Tibial nerve (tissue), 4 donors: ENCODE data around the gene PYGM. TPM values are rescaled to one million over a fixed set of nuclear protein-coding genes. Genes with fewer than 3 reads are reported as not detected.

Experiments used
- DNase-seq, 2 donors: peaks; one replicate each; pipeline ENCODE4 v3.0.0-alpha.2; 2019; ENCODE audit warnings: low spot score in 2 of 2
- H3K27ac ChIP-seq, 4 donors: fragments of 200-600 bp; sonication (generic) in 3 of 4; one replicate each; pipeline ENCODE4 v1.5.1; 2017 to 2019; ENCODE audit warnings: mild to moderate bottlenecking in 1 of 4
- H3K27me3 ChIP-seq, 2 donors: fragments of 200-600 bp; sonication (generic) in 1 of 2; one replicate each; pipeline versions ENCODE4 v1.5.1 to v1.6.0; 2017 to 2019
- H3K36me3 ChIP-seq, 3 donors: fragments of 200-600 bp; sonication (generic); one replicate each; pipeline ENCODE4 v1.5.1; 2018 to 2019
- H3K4me1 ChIP-seq, 4 donors: fragments of 200-600 bp; sonication (generic) in 3 of 4; one replicate each; pipeline ENCODE4 v1.5.1; 2017 to 2019
- H3K4me3 ChIP-seq, 4 donors: fragments of 200-600 bp; sonication (generic) in 3 of 4; one replicate each; pipeline ENCODE4 v1.5.1; 2017 to 2019; ENCODE audit warnings: mild to moderate bottlenecking in 1 of 4, moderate library complexity in 1 of 4
- H3K9me3 ChIP-seq, 4 donors: fragments of 200-600 bp; sonication (generic) in 3 of 4; one replicate each; pipeline ENCODE4 v1.5.1; 2017 to 2019
- CTCF ChIP-seq, 5 experiments: fragments of 200-600 bp in 3 of 5; fragments of 450-650 bp in 2 of 5; sonication (generic) in 3 of 5; IDR thresholded peaks; one replicate each; pipeline ENCODE4 v1.5.1; 2016 to 2019; ENCODE audit warnings: antibody characterized with exemption in 5 of 5, mild to moderate bottlenecking in 3 of 5, moderate library complexity in 2 of 5
- EP300 ChIP-seq, 2 donors: sonication (generic); formaldehyde crosslinking; IDR thresholded peaks; one replicate each; pipeline ENCODE4 v1.6.1; 2017; ENCODE audit warnings: antibody characterized with exemption in 2 of 2, mild to moderate bottlenecking in 1 of 2
- POLR2A ChIP-seq, 2 donors: fragments of 450-650 bp; IDR thresholded peaks; one replicate each; pipeline ENCODE4 v1.6.1; 2017; ENCODE audit warnings: antibody characterized with exemption in 2 of 2, mild to moderate bottlenecking in 2 of 2, moderate library complexity in 2 of 2
- WGBS, 2 donors: methylation state at CpG; one replicate each; pipeline ENCODE4 v1.1.5; 2018; 5-methylcytosine and 5-hydroxymethylcytosine counted together
- total RNA-seq, 4 donors: library from RNA; depleted of rRNA; stranded (reverse); fragments of >200 nt; gene quantifications; one replicate each; pipeline ENCODE4 v1.1.0, GENCODE V29; 2016

PYGM gene
- total RNA-seq, 4 donors from 2014 or later, result 2.1 to 18.6 (median 9.9) TPM

DNA sequence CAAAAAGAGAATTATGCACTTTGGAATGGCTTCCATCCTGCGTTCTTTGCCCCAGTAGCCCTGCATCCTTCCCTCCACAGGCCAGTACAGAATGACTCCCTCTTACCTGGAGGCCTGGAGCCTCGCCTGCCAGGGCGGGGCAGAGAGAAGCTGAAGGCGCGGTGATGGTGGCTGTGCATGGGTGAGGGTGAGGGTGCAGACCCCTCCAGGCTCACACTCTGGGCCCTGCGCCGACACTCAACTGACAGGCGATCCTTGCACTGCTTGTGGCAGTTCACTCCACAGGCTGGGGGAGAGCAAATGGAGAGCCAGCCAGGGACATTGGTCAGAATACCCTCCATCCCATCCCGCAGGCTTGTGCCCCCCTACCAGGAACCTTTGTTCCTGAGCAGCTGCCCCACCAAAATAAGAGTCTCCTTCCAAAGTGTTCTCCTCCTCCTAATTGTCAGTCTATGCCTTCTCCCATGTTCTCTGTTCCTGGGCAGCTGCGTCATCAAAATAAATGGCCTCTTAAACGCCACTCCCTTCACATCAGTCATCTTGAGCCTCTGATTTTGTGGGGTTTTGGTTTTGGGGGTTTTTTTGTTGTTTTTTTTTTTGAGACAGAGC is 30.9 kb downstream of the PYGM start:
- H3K4me3 ChIP-seq, result no peak overlapping the region
- no peak overlapping the region for H3K27ac ChIP-seq
- peaks cover 0 to 5% (median 0%) of the 10 kb centered on the region in 4 donors for H3K4me1 ChIP-seq
- TF ChIP-seq POLR2A (IDR thresholded peaks at IDR 0.05), result no peak
- TF ChIP-seq EP300 (IDR thresholded peaks at IDR 0.05), result no peak
- no peak for TF ChIP-seq CTCF (IDR thresholded peaks at IDR 0.05)
- peaks cover 0 to 3% of the 10 kb centered on the region in 2 donors for H3K27me3 ChIP-seq
- H3K36me3 ChIP-seq, result peaks cover 0 to 3% (median 0%) of the 10 kb centered on the region in 3 donors
- no peak for DNase-seq
- WGBS, 2 donors, result 93 to 95% methylated on average over 11 of the region's 11 CpGs
- no peaks in the 10 kb centered on the region for H3K9me3 ChIP-seq

- TF ChIP-seq POLR2A (IDR thresholded peaks at IDR 0.05) (no peak), EP300 (IDR thresholded peaks at IDR 0.05) (no peak), CTCF (IDR thresholded peaks at IDR 0.05) (no peak)
- WGBS, 2 donors, result 66 to 69% methylated on average over 7 of the region's 7 CpGs
Observed at GRCh38 chr11:64726867-64727530, 32.8 kb downstream of the PYGM start.

DNA sequence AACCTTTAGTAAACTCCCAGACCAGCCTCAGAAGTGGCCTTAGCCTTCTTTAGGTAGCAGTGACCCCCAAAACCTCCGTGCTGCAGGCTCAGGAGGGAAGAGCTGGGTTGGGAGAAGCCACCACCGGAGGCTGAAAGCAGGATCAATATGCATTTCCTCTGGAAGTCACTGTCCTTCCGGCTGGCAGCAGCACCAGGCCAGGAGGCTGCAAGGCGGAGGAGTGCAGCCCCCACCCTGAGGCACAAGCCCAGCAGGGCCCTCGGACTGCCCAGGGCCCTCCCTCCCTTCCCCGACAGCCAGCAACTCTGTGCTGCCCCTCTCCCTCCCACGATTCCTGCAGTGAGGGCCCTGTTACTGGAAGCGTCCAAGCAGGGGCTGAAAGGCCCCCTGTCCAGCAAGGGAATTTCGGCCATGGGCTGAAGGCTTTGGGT is 33.5 kb downstream of the PYGM start:
- H3K9me3 ChIP-seq, result no peaks in the 10 kb centered on the region
- no peak overlapping the region for H3K4me3 ChIP-seq
- H3K27ac ChIP-seq, result no peak overlapping the region
- H3K36me3 ChIP-seq, result no peaks in the 10 kb centered on the region
- no peak for DNase-seq
- 22 to 38% methylated on average over 9 of the region's 9 CpGs for WGBS, 2 donors
- H3K27me3 ChIP-seq, result peaks cover 0 to 20% of the 10 kb centered on the region in 2 donors
- no peak for TF ChIP-seq POLR2A (IDR thresholded peaks at IDR 0.05)
- TF ChIP-seq CTCF (IDR thresholded peaks at IDR 0.05), result no peak
- no peak for TF ChIP-seq EP300 (IDR thresholded peaks at IDR 0.05)
- H3K4me1 ChIP-seq, result peaks cover 0 to 12% (median 3%) of the 10 kb centered on the region in 4 donors

More at GRCh38 chr11:64726867-64727530, 32.8 kb downstream of the PYGM start:
- Histone ChIP-seq H3K36me3 (peaks cover 0 to 3% (median 0%) of the 10 kb centered on the region in 3 donors), H3K27ac (no peak overlapping the region), H3K4me3 (no peak overlapping the region), H3K4me1 (peaks cover 0 to 12% (median 3%) of the 10 kb centered on the region in 4 donors), H3K27me3 (peaks cover 0 to 13% of the 10 kb centered on the region in 2 donors), H3K9me3 (no peaks in the 10 kb centered on the region)
- no peak for DNase-seq

GRCh38 chr11:64724863-64725532 is 34.8 kb downstream of the PYGM start:
- 66 to 74% methylated on average over 7 of the region's 7 CpGs for WGBS, 2 donors
- Histone ChIP-seq H3K9me3 (no peaks in the 10 kb centered on the region), H3K36me3 (no peaks in the 10 kb centered on the region), H3K4me3 (no peak overlapping the region), H3K4me1 (peaks cover 0 to 10% (median 3%) of the 10 kb centered on the region in 4 donors), H3K27ac (no peak overlapping the region), H3K27me3 (peaks cover 0 to 33% of the 10 kb centered on the region in 2 donors)
- TF ChIP-seq CTCF (IDR thresholded peaks at IDR 0.05) (no peak), POLR2A (IDR thresholded peaks at IDR 0.05) (no peak)
- DNase-seq, result no peak
